ENCODE results near the gene CCT7. TPM values are rescaled to one million over a fixed set of nuclear protein-coding genes. Genes with fewer than 3 reads are reported as not detected.

CCT7 gene
- total RNA-seq, 1 donor from 2014 or later = 192 TPM

DNA sequence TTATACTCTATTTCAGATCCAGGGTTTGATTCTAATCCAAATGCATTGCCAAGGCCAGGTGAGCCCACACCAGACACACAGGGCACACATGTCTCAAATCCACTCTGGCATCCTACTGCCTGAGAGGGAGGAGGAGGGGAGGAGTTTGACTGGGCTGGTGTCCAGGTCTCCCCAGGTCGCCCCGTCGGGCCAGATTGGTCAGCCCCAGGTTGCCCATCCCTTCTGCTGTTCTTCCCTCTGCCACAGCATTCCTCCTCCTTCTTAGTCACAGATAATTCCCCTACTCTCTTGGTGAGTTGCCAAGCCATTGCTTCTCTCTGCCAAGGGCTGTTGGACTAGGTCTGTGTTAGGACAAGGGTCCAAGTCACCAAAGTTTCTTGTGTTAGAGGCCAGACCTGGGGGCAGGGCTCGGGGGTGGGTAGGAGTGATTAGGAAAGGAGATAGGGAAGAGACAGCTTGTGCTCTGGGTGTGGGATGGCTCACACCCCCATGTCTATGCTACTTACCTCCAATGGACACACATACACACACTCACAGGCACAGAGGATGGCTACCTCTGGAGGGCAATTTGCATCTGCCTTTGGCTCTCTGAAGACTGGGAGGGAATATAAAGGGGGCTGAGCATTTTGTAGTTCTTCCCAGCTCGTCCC lies 61.8 kb downstream of the CCT7 start:
- H3K4me1 Mint-ChIP-seq (ENCODE audit: low read depth) = peaks cover 6% of the 10 kb centered on the region
- no peaks in the 10 kb centered on the region for H3K9me3 Mint-ChIP-seq (ENCODE audit: low read depth)
- DNase-seq (ENCODE audit: low spot score) = no peak
- H3K36me3 Mint-ChIP-seq (ENCODE audit: low read depth) = no peaks in the 10 kb centered on the region
- H3K4me3 Mint-ChIP-seq (ENCODE audit: unreplicated experiment) = no peak overlapping the region
- peaks cover 70% of the 10 kb centered on the region for H3K27me3 Mint-ChIP-seq (ENCODE audit: low read depth)
- TF ChIP-seq, protein P1, sequence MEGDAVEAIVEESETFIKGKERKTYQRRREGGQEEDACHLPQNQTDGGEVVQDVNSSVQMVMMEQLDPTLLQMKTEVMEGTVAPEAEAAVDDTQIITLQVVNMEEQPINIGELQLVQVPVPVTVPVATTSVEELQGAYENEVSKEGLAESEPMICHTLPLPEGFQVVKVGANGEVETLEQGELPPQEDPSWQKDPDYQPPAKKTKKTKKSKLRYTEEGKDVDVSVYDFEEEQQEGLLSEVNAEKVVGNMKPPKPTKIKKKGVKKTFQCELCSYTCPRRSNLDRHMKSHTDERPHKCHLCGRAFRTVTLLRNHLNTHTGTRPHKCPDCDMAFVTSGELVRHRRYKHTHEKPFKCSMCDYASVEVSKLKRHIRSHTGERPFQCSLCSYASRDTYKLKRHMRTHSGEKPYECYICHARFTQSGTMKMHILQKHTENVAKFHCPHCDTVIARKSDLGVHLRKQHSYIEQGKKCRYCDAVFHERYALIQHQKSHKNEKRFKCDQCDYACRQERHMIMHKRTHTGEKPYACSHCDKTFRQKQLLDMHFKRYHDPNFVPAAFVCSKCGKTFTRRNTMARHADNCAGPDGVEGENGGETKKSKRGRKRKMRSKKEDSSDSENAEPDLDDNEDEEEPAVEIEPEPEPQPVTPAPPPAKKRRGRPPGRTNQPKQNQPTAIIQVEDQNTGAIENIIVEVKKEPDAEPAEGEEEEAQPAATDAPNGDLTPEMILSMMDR (IDR thresholded peaks at IDR 0.05) = no peak
- no peak overlapping the region for H3K27ac Mint-ChIP-seq (ENCODE audit: unreplicated experiment)

DNA sequence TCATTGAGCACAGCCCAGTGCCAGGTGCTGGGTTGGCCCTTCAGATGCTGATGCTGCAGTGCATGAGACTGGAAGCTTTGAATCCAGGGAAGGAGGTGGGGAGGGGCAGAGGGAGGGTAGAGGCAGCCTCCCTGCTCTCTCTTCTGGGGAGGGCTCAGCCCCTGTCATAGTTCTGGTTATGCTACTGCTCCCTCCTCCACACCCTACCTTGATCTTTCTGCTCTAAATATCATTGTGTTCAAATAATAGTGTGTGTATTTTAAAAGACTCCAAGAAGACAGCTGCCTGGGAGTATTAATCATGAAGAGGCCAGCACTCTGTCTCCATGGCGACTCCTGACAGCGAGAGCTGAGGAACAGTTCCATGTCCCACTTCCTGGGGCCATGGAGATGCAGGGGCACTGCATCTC lies 63.0 kb downstream of the CCT7 start:
- H3K4me3 Mint-ChIP-seq (ENCODE audit: unreplicated experiment) = no peak overlapping the region
- H3K9me3 Mint-ChIP-seq (ENCODE audit: low read depth) = no peaks in the 10 kb centered on the region
- H3K27me3 Mint-ChIP-seq (ENCODE audit: low read depth) = peaks cover 75% of the 10 kb centered on the region
- H3K36me3 Mint-ChIP-seq (ENCODE audit: low read depth) = no peaks in the 10 kb centered on the region
- peaks cover 2% of the 10 kb centered on the region for H3K4me1 Mint-ChIP-seq (ENCODE audit: low read depth)
- TF ChIP-seq, protein P1 (IDR thresholded peaks at IDR 0.05) = no peak
- H3K27ac Mint-ChIP-seq (ENCODE audit: unreplicated experiment) = no peak overlapping the region
- DNase-seq (ENCODE audit: low spot score) = no peak

DNA sequence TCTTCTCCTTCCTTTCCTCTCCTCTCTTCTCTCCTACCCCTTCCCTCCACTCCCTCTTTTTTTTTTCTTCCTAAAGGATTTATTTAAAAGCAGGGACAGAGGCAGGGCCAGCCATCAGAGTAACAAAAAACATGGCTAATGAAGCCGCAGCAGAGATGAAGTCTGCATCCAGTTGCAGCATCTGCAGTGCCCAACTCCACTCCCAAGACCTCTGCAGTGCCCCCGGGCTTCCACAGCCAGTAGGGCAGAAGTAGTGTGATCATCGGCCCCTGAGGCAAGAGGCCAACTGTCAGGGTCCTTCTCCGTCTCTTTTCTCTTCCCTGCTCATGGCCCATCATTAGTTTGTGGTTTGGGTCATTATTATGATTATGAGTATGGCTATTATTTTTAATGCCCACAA lies 63.5 kb downstream of the CCT7 start:
- Mint-ChIP-seq H3K4me1 (ENCODE audit: low read depth) (peaks cover 2% of the 10 kb centered on the region), H3K27me3 (ENCODE audit: low read depth) (peaks cover 77% of the 10 kb centered on the region)

DNA sequence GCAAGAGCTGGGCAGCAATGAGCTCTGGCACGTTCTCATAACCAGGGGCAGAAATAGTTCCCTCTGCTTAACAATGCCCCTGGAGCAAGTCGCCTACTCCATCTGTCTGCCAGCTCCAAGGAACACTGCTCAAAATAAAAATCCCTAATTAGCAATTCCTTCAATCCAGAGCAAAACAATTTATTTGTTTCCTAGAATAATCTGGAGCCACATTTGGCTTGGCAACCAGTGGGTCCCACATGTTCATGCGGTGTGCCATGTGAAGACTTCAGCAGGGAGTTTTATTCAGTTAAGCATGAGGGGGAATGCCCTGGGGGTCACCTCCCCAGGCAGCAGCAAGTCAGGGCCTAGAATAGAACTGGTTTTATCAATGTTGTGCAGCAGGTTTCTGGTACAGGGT lies 66.8 kb downstream of the CCT7 start:
- Mint-ChIP-seq H3K36me3 (ENCODE audit: low read depth) (no peaks in the 10 kb centered on the region), H3K4me1 (ENCODE audit: low read depth) (peaks cover 2% of the 10 kb centered on the region), H3K27me3 (ENCODE audit: low read depth) (peaks cover 75% of the 10 kb centered on the region), H3K4me3 (ENCODE audit: unreplicated experiment) (no peak overlapping the region), H3K27ac (ENCODE audit: unreplicated experiment) (no peak overlapping the region), H3K9me3 (ENCODE audit: low read depth) (no peaks in the 10 kb centered on the region)
- TF ChIP-seq, protein P1 (IDR thresholded peaks at IDR 0.05) = no peak
- no peak for DNase-seq (ENCODE audit: low spot score)

More for the DNA sequence above, 63.5 kb downstream of the CCT7 start:
- TF ChIP-seq, protein P1 (IDR thresholded peaks at IDR 0.05) = no peak
- no peak for DNase-seq (ENCODE audit: low spot score)
- no peaks in the 10 kb centered on the region for H3K36me3 Mint-ChIP-seq (ENCODE audit: low read depth)
- H3K27ac Mint-ChIP-seq (ENCODE audit: unreplicated experiment) = no peak overlapping the region
- no peak overlapping the region for H3K4me3 Mint-ChIP-seq (ENCODE audit: unreplicated experiment)
- no peaks in the 10 kb centered on the region for H3K9me3 Mint-ChIP-seq (ENCODE audit: low read depth)

DNA sequence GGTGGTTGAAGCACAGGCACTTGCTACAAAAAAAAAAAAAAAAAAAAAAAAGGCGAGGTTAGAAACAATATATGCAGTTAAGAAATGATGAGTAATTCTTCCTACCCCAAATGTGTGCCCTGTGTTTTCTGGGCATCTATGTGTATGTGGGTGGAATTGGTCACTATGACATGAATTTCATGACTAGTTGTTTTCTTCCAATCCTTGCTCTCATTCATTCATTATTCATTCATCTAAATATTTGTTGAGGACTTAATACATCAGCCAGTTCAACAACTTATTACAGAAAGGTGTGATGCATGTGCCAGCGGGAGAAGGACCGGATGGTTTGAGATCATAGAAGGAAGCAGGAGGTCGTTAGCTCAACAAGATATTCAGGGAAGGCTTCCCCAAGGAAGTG lies 67.5 kb downstream of the CCT7 start:
- TF ChIP-seq, protein P1 (IDR thresholded peaks at IDR 0.05) = no peak
- peaks cover 2% of the 10 kb centered on the region for H3K4me1 Mint-ChIP-seq (ENCODE audit: low read depth)
- peaks cover 70% of the 10 kb centered on the region for H3K27me3 Mint-ChIP-seq (ENCODE audit: low read depth)
- no peaks in the 10 kb centered on the region for H3K36me3 Mint-ChIP-seq (ENCODE audit: low read depth)
- H3K27ac Mint-ChIP-seq (ENCODE audit: unreplicated experiment) = no peak overlapping the region
- H3K4me3 Mint-ChIP-seq (ENCODE audit: unreplicated experiment) = no peak overlapping the region
- no peaks in the 10 kb centered on the region for H3K9me3 Mint-ChIP-seq (ENCODE audit: low read depth)
- DNase-seq (ENCODE audit: low spot score) = no peak

Other genes with a start within 250 kb of the CCT7 start
- 10.6 to 18.1 TPM (median 13.5 TPM) in 3 replicates for gene SFXN5, start 162.6 kb upstream of the CCT7 start, total RNA-seq
- gene RAB11FIP5, start 121.4 kb upstream of the CCT7 start, total RNA-seq = 39.8 to 54.7 TPM (median 53.1 TPM) in 3 replicates
- gene NOTO, start 31.7 kb upstream of the CCT7 start, total RNA-seq = not detected in 3 replicates
- gene SMYD5, start 20.1 kb upstream of the CCT7 start, total RNA-seq = 10.0 to 12.6 TPM (median 11.7 TPM) in 3 replicates
- gene PRADC1, start 1.1 kb upstream of the CCT7 start, total RNA-seq = 21.7 to 32.4 TPM (median 23.0 TPM) in 3 replicates
- gene FBXO41, start 50.2 kb downstream of the CCT7 start, total RNA-seq = 1.6 to 4.0 TPM (median 3.6 TPM) in 3 replicates
- gene EGR4, start 59.2 kb downstream of the CCT7 start, total RNA-seq = not detected in 3 replicates
- 20.0 to 21.4 TPM (median 20.3 TPM) in 3 replicates for gene ALMS1, start 151.5 kb downstream of the CCT7 start, total RNA-seq

All from chondrocyte (in vitro differentiated cells).